ENCODE measurements around the gene EIF5A. TPM values are rescaled to one million over a fixed set of nuclear protein-coding genes. Genes with fewer than 3 reads are reported as not detected.
A peak's percentile ranks its signal among the peaks of the same experiment; 100 is the strongest.

The EIF5A gene
- total and polyA plus RNA-seq, 2 donors (not counting 3 experiments of a cell fraction or from before 2014, with no cell fraction given), result 650 to 859 TPM

- peaks cover 11 to 52% of the 10 kb centered on the region in 2 experiments for H3K36me3 ChIP-seq (ENCODE audit: control insufficient read depth in 2 of 2, extremely low read depth in 1 of 2, insufficient read depth in 2 of 2, low read length in 2 of 2)
- intact Hi-C loops (cut with micrococcal nuclease), result no loop called here
These were observed 15.2 kb downstream of the EIF5A start for GRCh38 chr17:7322520-7323194.

GRCh38 chr17:7323731-7324437 lies 16.5 kb downstream of the EIF5A start:
- no peak overlapping the region for H3K4me3 ChIP-seq (replicated peaks in 1 of 3; ENCODE audit: insufficient read depth in 1 of 3, low read depth in 1 of 3, low read length in 3 of 3)
- no peak overlapping the region for H3K27ac ChIP-seq (ENCODE audit: insufficient read depth, low read depth, low read length)
- no peaks in the 10 kb centered on the region for H3K9me3 ChIP-seq (replicated peaks; ENCODE audit: control insufficient read depth, insufficient read depth, low read length)
- peaks cover 6% of the 10 kb centered on the region for H3K4me1 ChIP-seq (ENCODE audit: control insufficient read depth, extremely low read depth, insufficient read depth, low read length)
- TSS peak; percentile 7 for BruUV-seq (replicated peaks)
- H3K36me3 ChIP-seq (ENCODE audit: control insufficient read depth in 2 of 2, extremely low read depth in 1 of 2, insufficient read depth in 2 of 2, low read length in 2 of 2), result peaks cover 10 to 43% of the 10 kb centered on the region in 2 experiments
- H4K20me1 ChIP-seq (replicated peaks; ENCODE audit: control insufficient read depth, extremely low read depth, insufficient read depth, low read length), result no peaks in the 10 kb centered on the region
- H3K79me2 ChIP-seq (ENCODE audit: control insufficient read depth, insufficient read depth, low read length), result peaks cover 10% of the 10 kb centered on the region
- CTCF ChIA-PET, result interaction anchor here (0.8 to 1.8 kb wide), 6 partner anchors 13 to 237 kb away, joined by 3 to 13 read pairs (median 6); partner anchors contain the start of genes ACAP1, SLC2A4 and TNFSF13
- POLR2A ChIA-PET, result no interaction called here
- no peak overlapping the region for H3K9ac ChIP-seq (replicated peaks; ENCODE audit: extremely low read depth, insufficient read depth, low read length)
- TF ChIP-seq MAX (IDR thresholded peaks at IDR 0.05; ENCODE audit: insufficient read depth, insufficient read length) (no peak), CTCF (IDR thresholded peaks at IDR 0.05; ENCODE audit: extremely low read depth in 1 of 2, insufficient read depth in 1 of 2, low read depth in 1 of 2, low read length in 2 of 2) (peak; percentile 91 to 95), EZH2 (IDR thresholded peaks at IDR 0.05; ENCODE audit: borderline replicate concordance, low read depth, low read length, severe bottlenecking) (no peak), FOS (IDR thresholded peaks at IDR 0.05; ENCODE audit: borderline replicate concordance, insufficient read depth, low read length) (no peak)
- FAIRE-seq (peak; percentile 79), DNase-seq (ENCODE audit: low read depth, low spot score) (peak; percentile 32)
- intact Hi-C loops (cut with micrococcal nuclease), result loop anchor here (1.0 kb wide), 2 partner anchors 22 to 237 kb away; partner anchors contain the start of gene SENP3
- no peaks in the 10 kb centered on the region for H3K27me3 ChIP-seq (ENCODE audit: control insufficient read depth in 2 of 2, insufficient read depth in 2 of 2, low read length in 2 of 2)
- H3K9me1 ChIP-seq (replicated peaks; ENCODE audit: control insufficient read depth, extremely low read depth, insufficient read depth, low read length), result no peaks in the 10 kb centered on the region
- no peak overlapping the region for H3K4me2 ChIP-seq (ENCODE audit: insufficient read depth, low read length)
- H2AFZ ChIP-seq (ENCODE audit: low read depth, low read length), result no peak overlapping the region
- dilution Hi-C loops (cut with MboI; ENCODE audit: extremely low pct_ligation_motif_present, low sequenced_read_pairs), result no loop called here

More at GRCh38 chr17:7322520-7323194, 15.2 kb downstream of the EIF5A start:
- ChIA-PET CTCF (no interaction called here), POLR2A (no interaction called here)
- Histone ChIP-seq H3K9ac (replicated peaks; ENCODE audit: extremely low read depth, insufficient read depth, low read length) (no peak overlapping the region), H3K9me3 (replicated peaks; ENCODE audit: control insufficient read depth, insufficient read depth, low read length) (no peaks in the 10 kb centered on the region), H3K27ac (ENCODE audit: insufficient read depth, low read depth, low read length) (no peak overlapping the region), H3K9me1 (replicated peaks; ENCODE audit: control insufficient read depth, extremely low read depth, insufficient read depth, low read length) (no peaks in the 10 kb centered on the region), H3K4me2 (ENCODE audit: insufficient read depth, low read length) (no peak overlapping the region), H2AFZ (ENCODE audit: low read depth, low read length) (no peak overlapping the region), H3K79me2 (ENCODE audit: control insufficient read depth, insufficient read depth, low read length) (peaks cover 2% of the 10 kb centered on the region), H3K4me3 (replicated peaks in 1 of 3; ENCODE audit: insufficient read depth in 1 of 3, low read depth in 1 of 3, low read length in 3 of 3) (no peak overlapping the region), H3K27me3 (ENCODE audit: control insufficient read depth in 2 of 2, insufficient read depth in 2 of 2, low read length in 2 of 2) (no peaks in the 10 kb centered on the region), H3K4me1 (ENCODE audit: control insufficient read depth, extremely low read depth, insufficient read depth, low read length) (no peaks in the 10 kb centered on the region), H4K20me1 (replicated peaks; ENCODE audit: control insufficient read depth, extremely low read depth, insufficient read depth, low read length) (no peaks in the 10 kb centered on the region)
- no peak for TF ChIP-seq EZH2 (IDR thresholded peaks at IDR 0.05; ENCODE audit: borderline replicate concordance, low read depth, low read length, severe bottlenecking)
- TF ChIP-seq POLR2A (IDR thresholded peaks at IDR 0.05; ENCODE audit: low read depth, low read length), result no peak
- TF ChIP-seq JUN (IDR thresholded peaks at IDR 0.05; ENCODE audit: borderline replicate concordance, insufficient read depth, insufficient read length, low read depth), result no peak
- TF ChIP-seq POLR2AphosphoS5 (IDR thresholded peaks at IDR 0.05; ENCODE audit: insufficient read depth, low read depth, low read length), result no peak
- dilution Hi-C loops (cut with MboI; ENCODE audit: extremely low pct_ligation_motif_present, low sequenced_read_pairs), result no loop called here
- FAIRE-seq (no peak), DNase-seq (ENCODE audit: low read depth, low spot score) (no peak)
- BruUV-seq (replicated peaks), result no TSS peak

Data from endothelial cell of umbilical vein (primary cell).